Hematopoietic multipotent progenitor cell treated with erythropoietin and hydrocortisone succinate and interleukin-3 and kit ligand, for 15 days (in vitro differentiated cells): ENCODE results near the gene SPOCD1.

Experiments
- DNase-seq: peaks from one replicate; pipeline ENCODE4 v3.0.0-alpha.2; 2015; ENCODE audit warnings: low spot score

Gene SPOCD1

GRCh38 chr1:31771891-31772668 lies 43.7 kb downstream of the SPOCD1 start:
- DNase-seq = no peak

- DNase-seq = no peak
These were observed 46.0 kb downstream of the SPOCD1 start for GRCh38 chr1:31769720-31770390.

GRCh38 chr1:31768939-31769704 lies 46.7 kb downstream of the SPOCD1 start:
- no peak for DNase-seq

- DNase-seq = no peak
These were observed 47.4 kb downstream of the SPOCD1 start for GRCh38 chr1:31768407-31768907.

GRCh38 chr1:31767225-31767624 lies 48.6 kb downstream of the SPOCD1 start:
- no peak for DNase-seq

- DNase-seq = no peak
These were observed 50.3 kb downstream of the SPOCD1 start for GRCh38 chr1:31765516-31765915.

GRCh38 chr1:31765041-31765467 lies 50.8 kb downstream of the SPOCD1 start:
- DNase-seq = no peak

GRCh38 chr1:31764312-31765040 lies 51.3 kb downstream of the SPOCD1 start, which contains the start of gene ADGRB2:
TSS of gene ADGRB2 (minus strand) at chr1:31764340. CDS start at chr1:31757221, 7,119 bp downstream.
- no peak for DNase-seq

GRCh38 chr1:31763671-31764311 lies 52.0 kb downstream of the SPOCD1 start:
- DNase-seq = no peak

- no peak for DNase-seq
These were observed 52.8 kb downstream of the SPOCD1 start for GRCh38 chr1:31762726-31763670.

- DNase-seq = no peak
These were observed 53.5 kb downstream of the SPOCD1 start for GRCh38 chr1:31762323-31762722.

- DNase-seq = no peak
These were observed 53.9 kb downstream of the SPOCD1 start for GRCh38 chr1:31761883-31762282.

GRCh38 chr1:31760471-31761470 lies 55.1 kb downstream of the SPOCD1 start:
- DNase-seq = no peak

GRCh38 chr1:31759298-31760023 lies 56.4 kb downstream of the SPOCD1 start:
- DNase-seq = no peak

GRCh38 chr1:31758823-31759222 lies 57.0 kb downstream of the SPOCD1 start:
- no peak for DNase-seq

GRCh38 chr1:31757989-31758388 lies 57.8 kb downstream of the SPOCD1 start:
- DNase-seq = no peak

- no peak for DNase-seq
These were observed 58.6 kb downstream of the SPOCD1 start for GRCh38 chr1:31757204-31757679.

- no peak for DNase-seq
These were observed 59.2 kb downstream of the SPOCD1 start for GRCh38 chr1:31756578-31756977.
